Measurements from ENCODE around the gene ZDHHC19.
"Not testable (repeated sequence)": the region's sequence is repeated elsewhere in the genome, so short reads cannot be mapped to it uniquely, and the experiment has no call there.

ZDHHC19 gene

GRCh38 chr3:196210673-196211556 is at the start of gene ZDHHC19:
ZDHHC19 (minus strand) TSS chr3:196211400; CDS start chr3:196211315, 85 bp downstream.
- DNase-seq = no peak

- DNase-seq = no peak
Measured at GRCh38 chr3:196260784-196261183, 49.6 kb upstream of the ZDHHC19 start.

- DNase-seq = no peak
Measured at GRCh38 chr3:196255776-196256175, 44.6 kb upstream of the ZDHHC19 start.

- no peak for DNase-seq
Measured at GRCh38 chr3:196254376-196255283, 43.4 kb upstream of the ZDHHC19 start.

GRCh38 chr3:196251918-196252317 is 40.7 kb upstream of the ZDHHC19 start:
- DNase-seq = no peak

GRCh38 chr3:196246612-196247308 is 35.6 kb upstream of the ZDHHC19 start:
- DNase-seq = no peak

GRCh38 chr3:196244166-196244565 is 33.0 kb upstream of the ZDHHC19 start:
- not testable (repeated sequence) for DNase-seq

GRCh38 chr3:196241704-196242103 is 30.5 kb upstream of the ZDHHC19 start:
- no peak for DNase-seq

- DNase-seq = no peak
Measured at GRCh38 chr3:196240424-196240823, 29.2 kb upstream of the ZDHHC19 start.

- DNase-seq = no peak
Measured at GRCh38 chr3:196238612-196239560, 27.7 kb upstream of the ZDHHC19 start.

- no peak for DNase-seq
Measured at GRCh38 chr3:196237203-196237602, 26.0 kb upstream of the ZDHHC19 start.

GRCh38 chr3:196236223-196236622 is 25.0 kb upstream of the ZDHHC19 start:
- DNase-seq = no peak

- DNase-seq = no peak
Measured at GRCh38 chr3:196235452-196236122, 24.4 kb upstream of the ZDHHC19 start.

- no peak for DNase-seq
Measured at GRCh38 chr3:196232882-196233251, 21.7 kb upstream of the ZDHHC19 start.

- DNase-seq = no peak
Measured at GRCh38 chr3:196232154-196232881, 21.1 kb upstream of the ZDHHC19 start.

- no peak for DNase-seq
Measured at GRCh38 chr3:196227629-196228493, 16.7 kb upstream of the ZDHHC19 start.

GRCh38 chr3:196227121-196227561 is 15.9 kb upstream of the ZDHHC19 start:
- DNase-seq = no peak

GRCh38 chr3:196225763-196226364 is 14.7 kb upstream of the ZDHHC19 start:
- DNase-seq = no peak

- DNase-seq = no peak
Measured at GRCh38 chr3:196225086-196225485, 13.9 kb upstream of the ZDHHC19 start.

Data from CD4-positive, alpha-beta T cell treated with Interferon alpha-2 for 1 hour (primary cell).